GM23338 (cell line): ENCODE measurements around the gene RAP1GAP.

Experiments used
- EZH2 ChIP-seq: fragments of 200-600 bp; sonication (generic); IDR thresholded peaks from one replicate; pipeline ENCODE4 v1.8.0; 2017; ENCODE audit warnings: antibody characterized with exemption, mild to moderate bottlenecking, low read depth; ENCODE audit not compliant: unreplicated experiment
- EZH2phosphoT487 ChIP-seq: fragments of 200-600 bp; sonication (generic); IDR thresholded peaks from one replicate; pipeline ENCODE4 v1.8.1; 2018; ENCODE audit warnings: antibody characterized with exemption; ENCODE audit not compliant: unreplicated experiment
- POLR2AphosphoS5 ChIP-seq: IDR thresholded peaks from 2 replicates; pipeline ENCODE4 v1.6.1; 2016; ENCODE audit warnings: antibody characterized with exemption, low read depth

DNA sequence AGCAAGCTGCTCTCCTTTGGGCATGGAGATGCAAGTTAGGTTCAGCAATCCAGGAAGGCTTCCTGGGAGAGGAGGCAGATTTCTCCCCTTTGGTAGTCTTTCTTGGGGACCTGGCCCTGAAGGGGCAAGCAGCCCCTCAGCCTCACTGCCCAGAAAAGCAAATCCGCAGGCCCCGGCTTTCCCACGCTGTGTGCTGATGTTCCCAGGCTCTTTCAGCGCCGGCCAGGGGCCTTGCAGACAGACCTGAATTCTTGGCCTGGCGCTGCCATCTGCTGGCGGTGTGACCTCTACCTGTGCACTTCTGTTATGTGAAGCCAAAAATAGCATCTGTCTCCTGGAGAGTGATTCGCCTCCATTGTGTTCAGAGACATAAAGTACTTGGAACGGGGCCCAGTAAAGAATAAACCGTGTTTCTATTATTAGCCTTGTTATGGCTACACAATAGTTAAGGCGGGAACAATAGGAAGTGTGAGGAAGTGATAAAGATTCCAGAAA, 95.1 kb downstream of the RAP1GAP start:
- TF ChIP-seq POLR2AphosphoS5 (no peak), EZH2 (no peak), EZH2phosphoT487 (no peak)
